HCT116 (cell line): ENCODE results near the gene MARVELD1. TPM values are rescaled to one million over a fixed set of nuclear protein-coding genes. Genes with fewer than 3 reads are reported as not detected.

Experiments
- ATAC-seq: fragments of 200-7000 bp; cut with Tn5 transposase; 2 replicates; pipeline ENCODE4 v1.9.1; 2020; ENCODE audit warnings: mild to moderate bottlenecking, moderate library complexity
- BruUV-seq: library from RNA; stranded (reverse); fragments of 400-500 nt; replicated peaks from 2 replicates; lab custom pipeline; 2021; lab: Mats Ljungman, UMichigan
- CTCF ChIA-PET: fragments of 300-600 bp; sonication (Branson Sonifier 250); formaldehyde crosslinking; loops from one replicate; lab custom pipeline; 2021; ENCODE audit warnings: antibody characterized with exemption; lab: Charles Lee
- POLR2A ChIA-PET: fragments of 300-600, 350-600 bp; sonication (Branson Sonifier 250); formaldehyde crosslinking; loops from one replicate; lab custom pipeline; 2021; ENCODE audit warnings: antibody characterized with exemption; lab: Charles Lee
- RAD21 ChIA-PET, 2 experiments: fragments of 300-600 bp; sonication (Branson Sonifier 250); formaldehyde crosslinking; loops; one replicate each; lab custom pipeline; 2023; ENCODE audit warnings: low total read pairs in 2 of 2; ENCODE audit not compliant: uncharacterized antibody in 2 of 2, unreplicated experiment in 2 of 2, low non-redundant PET in 1 of 2; lab: Charles Lee
- DNase-seq: peaks from one replicate; pipeline ENCODE4 v3.0.0-alpha.2; 2010; ENCODE audit warnings: low read depth, low spot score
- H2AFZ ChIP-seq: fragments of 200-600 bp; shearing (Covaris generic), sonication (generic); 2 replicates; pipeline ENCODE4 v1.6.1; 2017; ENCODE audit warnings: low read depth, mixed run types, mixed read lengths, antibody characterized with exemption, low read length; ENCODE audit not compliant: poor library complexity, severe bottlenecking
- H3K27ac ChIP-seq: 2 replicates; pipeline ENCODE4 v1.5.1; 2012; ENCODE audit warnings: low read depth, low read length
- H3K27me3 ChIP-seq: fragments of 200-600 bp; sonication (generic); 2 replicates; pipeline ENCODE4 v1.6.1; 2016; ENCODE audit warnings: mixed run types, low read length, mixed read lengths; ENCODE audit not compliant: insufficient read depth
- H3K36me3 ChIP-seq, 2 experiments: fragments of 200-500 bp in 1 of 2; fragments of 200-600 bp in 1 of 2; sonication (Bioruptor generic) in 1 of 2; sonication (generic) in 1 of 2; 2 replicates each; pipeline versions ENCODE4 v1.5.1 to v1.6.1; 2014 to 2016; ENCODE audit warnings: low read length in 2 of 2, inconsistent platforms in 1 of 2, mixed read lengths in 1 of 2, mixed run types in 1 of 2; ENCODE audit not compliant: insufficient read depth in 2 of 2, control insufficient read depth in 1 of 2
- H3K4me1 ChIP-seq, 2 experiments: fragments of 200-600 bp in 1 of 2; sonication (generic) in 1 of 2; 2 replicates each; pipeline versions ENCODE4 v1.5.1 to v1.6.1; 2012 to 2017; ENCODE audit warnings: low read length in 2 of 2, inconsistent platforms in 1 of 2, mild to moderate bottlenecking in 1 of 2, mixed read lengths in 1 of 2, mixed run types in 1 of 2, moderate library complexity in 1 of 2; ENCODE audit not compliant: insufficient read depth in 2 of 2, control insufficient read depth in 1 of 2
- H3K4me2 ChIP-seq: fragments of 200-600 bp; sonication (generic); 2 replicates; pipeline ENCODE4 v1.6.1; 2017; ENCODE audit warnings: mixed run types, low read length, mixed read lengths
- H3K4me3 ChIP-seq, 2 experiments: fragments of 200-600 bp in 1 of 2; sonication (generic) in 1 of 2; replicated peaks in 1 of 2; 2 replicates each; pipeline ENCODE4 v1.5.1; 2011 to 2016; ENCODE audit warnings: low read length in 2 of 2, control low read depth in 1 of 2, low read depth in 1 of 2, mild to moderate bottlenecking in 1 of 2, mixed read lengths in 1 of 2, mixed run types in 1 of 2
- H3K79me2 ChIP-seq: fragments of 200-600 bp; sonication (generic); 2 replicates; pipeline ENCODE4 v1.6.1; 2017; ENCODE audit warnings: mild to moderate bottlenecking, mixed run types, low read length, moderate library complexity, mixed read lengths; ENCODE audit not compliant: insufficient read depth
- H3K9ac ChIP-seq: fragments of 200-600 bp; sonication (generic); 2 replicates; pipeline ENCODE4 v1.6.1; 2016; ENCODE audit warnings: low read length, mixed read lengths
- H3K9me2 ChIP-seq: fragments of 200-600 bp; sonication (generic), shearing (Covaris generic); 2 replicates; pipeline ENCODE4 v1.6.1; 2017; ENCODE audit warnings: mixed run types, mild to moderate bottlenecking, moderate library complexity; ENCODE audit not compliant: insufficient read depth
- H3K9me3 ChIP-seq, 2 experiments: fragments of 200-500 bp in 1 of 2; fragments of 200-600 bp in 1 of 2; sonication (Bioruptor generic) in 1 of 2; sonication (generic) in 1 of 2; 2 replicates each; pipeline ENCODE4 v1.6.1; 2014 to 2017; ENCODE audit warnings: low read length in 2 of 2, mixed read lengths in 2 of 2, inconsistent platforms in 1 of 2, low read depth in 1 of 2, mild to moderate bottlenecking in 1 of 2, mixed run types in 1 of 2, moderate library complexity in 1 of 2; ENCODE audit not compliant: control insufficient read depth in 1 of 2, insufficient read depth in 1 of 2
- H4K20me1 ChIP-seq: fragments of 200-600 bp; sonication (generic), shearing (Covaris generic); 2 replicates; pipeline ENCODE4 v1.6.1; 2017; ENCODE audit warnings: mixed run types, mild to moderate bottlenecking, moderate library complexity; ENCODE audit not compliant: insufficient read depth
- CBX3 ChIP-seq: IDR thresholded peaks from 2 replicates; pipeline ENCODE4 v1.6.1; 2012; ENCODE audit warnings: low read depth
- EGR1 ChIP-seq: IDR thresholded peaks from 2 replicates; pipeline ENCODE4 v1.6.1; 2012; ENCODE audit warnings: low read depth
- EZH2phosphoT487 ChIP-seq: fragments of 200-600 bp; IDR thresholded peaks from 2 replicates; pipeline ENCODE4 v1.6.1; 2018; ENCODE audit warnings: antibody characterized with exemption, borderline replicate concordance
- JUND ChIP-seq: IDR thresholded peaks from 2 replicates; pipeline ENCODE4 v1.6.1; 2012
- MAX ChIP-seq: IDR thresholded peaks from 2 replicates; pipeline ENCODE4 v1.6.1; 2012
- POLR2A ChIP-seq: IDR thresholded peaks from 2 replicates; pipeline ENCODE4 v1.7.0; 2011; ENCODE audit warnings: borderline replicate concordance; ENCODE audit not compliant: insufficient read depth, insufficient read length; ENCODE audit errors: extremely low read depth
- POLR2AphosphoS5 ChIP-seq: IDR thresholded peaks from 2 replicates; pipeline ENCODE4 v1.6.1; 2011; ENCODE audit warnings: mild to moderate bottlenecking, low read depth, low read length, moderate library complexity
- REST ChIP-seq: IDR thresholded peaks from 2 replicates; pipeline ENCODE4 v1.6.1; 2012; ENCODE audit warnings: low read depth
- SIN3A ChIP-seq: IDR thresholded peaks from 2 replicates; pipeline ENCODE4 v1.6.1; 2012; ENCODE audit warnings: low read depth
- SP1 ChIP-seq: IDR thresholded peaks from 2 replicates; pipeline ENCODE4 v1.6.1; 2012; ENCODE audit warnings: low read depth
- SRF ChIP-seq: IDR thresholded peaks from 2 replicates; pipeline ENCODE4 v1.6.1; 2012; ENCODE audit warnings: low read depth
- TCF7L2 ChIP-seq: IDR thresholded peaks from 2 replicates; pipeline ENCODE4 v1.7.0; 2011; ENCODE audit warnings: borderline replicate concordance, inconsistent platforms; ENCODE audit not compliant: insufficient read depth, insufficient read length; ENCODE audit errors: extremely low read depth
- ZNF274 ChIP-seq: fragments of 200-500 bp; sonication (Bioruptor generic); IDR thresholded peaks from 2 replicates; pipeline ENCODE4 v1.6.1; 2014; ENCODE audit warnings: mild to moderate bottlenecking, low read depth, low read length, inconsistent platforms
- intact Hi-C: fragments of 100-400 bp; cut with micrococcal nuclease; formaldehyde crosslinking; loops from 2 replicates; pipeline ENCODE4 v1.10.0; 2022
- total RNA-seq: library from RNA; stranded (reverse); gene quantifications from one replicate; pipeline ENCODE4 v1.2.1, GENCODE V29; 2021; ENCODE audit not compliant: unreplicated experiment

The MARVELD1 gene
- total RNA-seq, 1 experiment from 2014 or later: 36.1 TPM

GRCh38 chr10:97763411-97763810 lies 49.9 kb downstream of the MARVELD1 start:
- H3K4me3 ChIP-seq: no peak overlapping the region
- no peak overlapping the region for H3K4me2 ChIP-seq
- H3K4me1 ChIP-seq: peaks cover 2 to 4% of the 10 kb centered on the region in 2 experiments; a peak in 3 of 4 replicates
- POLR2A ChIA-PET: no interaction called here
- intact Hi-C loops: no loop called here
- no peaks in the 10 kb centered on the region for H4K20me1 ChIP-seq
- no peak for TF ChIP-seq REST
- no peak for TF ChIP-seq SIN3A
- TF ChIP-seq, all 23 proteins: peak for 0
- H2AFZ ChIP-seq: no peak overlapping the region
- RAD21 ChIA-PET: interaction anchor here (0.6 to 0.7 kb wide), 2 partner anchors 14 to 127 kb away, joined by 3 to 7 read pairs; no protein-coding TSS in a partner anchor
- no TSS peak for BruUV-seq
- H3K27ac ChIP-seq: no peak overlapping the region
- CTCF ChIA-PET: interaction anchor here (0.7 to 1.8 kb wide), 2 partner anchors 141 to 283 kb away, joined by 3 to 4 read pairs; no protein-coding TSS in a partner anchor
- no peaks in the 10 kb centered on the region for H3K27me3 ChIP-seq
- ATAC-seq (no peak), DNase-seq (no peak)
- H3K36me3 ChIP-seq: peaks cover 10 to 19% of the 10 kb centered on the region in 2 experiments; a peak in 3 of 4 replicates
- no peaks in the 10 kb centered on the region for H3K79me2 ChIP-seq
- no peak overlapping the region for H3K9ac ChIP-seq
- no peaks in the 10 kb centered on the region for H3K9me3 ChIP-seq
- no peaks in the 10 kb centered on the region for H3K9me2 ChIP-seq

- CTCF ChIA-PET: interaction anchor here (1.8 kb wide), 1 partner anchor 282 kb away, joined by 4 read pairs; no protein-coding TSS in a partner anchor
- TF ChIP-seq REST: no peak
- no peak for TF ChIP-seq EGR1
- no peak for TF ChIP-seq CBX3
- TF ChIP-seq SP1: no peak
- no peak for TF ChIP-seq JUND
- no peak for TF ChIP-seq SRF
- TF ChIP-seq EZH2phosphoT487: no peak
- no peak for TF ChIP-seq ZNF274
- TF ChIP-seq POLR2AphosphoS5: no peak
- TF ChIP-seq POLR2A: no peak
- TF ChIP-seq MAX: no peak
- TF ChIP-seq TCF7L2: no peak
Measured at GRCh38 chr10:97763947-97764346, 50.4 kb downstream of the MARVELD1 start.

More at GRCh38 chr10:97763947-97764346, 50.4 kb downstream of the MARVELD1 start:
- Histone ChIP-seq H3K9me2 (no peaks in the 10 kb centered on the region), H3K36me3 (peaks cover 10 to 18% of the 10 kb centered on the region in 2 experiments; a peak in 3 of 4 replicates), H3K27ac (no peak overlapping the region), H3K27me3 (no peaks in the 10 kb centered on the region), H3K4me1 (peaks cover 2 to 4% of the 10 kb centered on the region in 2 experiments; a peak in 3 of 4 replicates), H2AFZ (no peak overlapping the region), H3K4me2 (no peak overlapping the region), H3K79me2 (no peaks in the 10 kb centered on the region), H4K20me1 (no peaks in the 10 kb centered on the region), H3K4me3 (no peak overlapping the region), H3K9me3 (no peaks in the 10 kb centered on the region), H3K9ac (no peak overlapping the region)
- intact Hi-C loops: no loop called here
- DNase-seq: no peak
- POLR2A ChIA-PET: no interaction called here
- no peak for ATAC-seq
- RAD21 ChIA-PET: interaction anchor here in 1 of 2 experiments (0.7 kb wide), 1 partner anchor 126 kb away, joined by 7 read pairs; no protein-coding TSS in a partner anchor
- no TSS peak for BruUV-seq
